Stimulated activated CD4-positive, alpha-beta T cell treated with anti-CD3 and anti-CD28 coated beads, Interleukin-15, amount 100 ng/mL, for 1 hour (primary cell): Measurements from ENCODE around the gene FOXP1.
"Not testable (repeated sequence)": the region's sequence is repeated elsewhere in the genome, so short reads cannot be mapped to it uniquely, and the experiment has no call there.

Experiments
- DNase-seq, 2 donors: peaks; one replicate each; pipeline ENCODE4 v3.0.0-alpha.2; 2020; ENCODE audit warnings: low read depth in 1 of 2, low spot score in 1 of 2

Gene FOXP1

DNA sequence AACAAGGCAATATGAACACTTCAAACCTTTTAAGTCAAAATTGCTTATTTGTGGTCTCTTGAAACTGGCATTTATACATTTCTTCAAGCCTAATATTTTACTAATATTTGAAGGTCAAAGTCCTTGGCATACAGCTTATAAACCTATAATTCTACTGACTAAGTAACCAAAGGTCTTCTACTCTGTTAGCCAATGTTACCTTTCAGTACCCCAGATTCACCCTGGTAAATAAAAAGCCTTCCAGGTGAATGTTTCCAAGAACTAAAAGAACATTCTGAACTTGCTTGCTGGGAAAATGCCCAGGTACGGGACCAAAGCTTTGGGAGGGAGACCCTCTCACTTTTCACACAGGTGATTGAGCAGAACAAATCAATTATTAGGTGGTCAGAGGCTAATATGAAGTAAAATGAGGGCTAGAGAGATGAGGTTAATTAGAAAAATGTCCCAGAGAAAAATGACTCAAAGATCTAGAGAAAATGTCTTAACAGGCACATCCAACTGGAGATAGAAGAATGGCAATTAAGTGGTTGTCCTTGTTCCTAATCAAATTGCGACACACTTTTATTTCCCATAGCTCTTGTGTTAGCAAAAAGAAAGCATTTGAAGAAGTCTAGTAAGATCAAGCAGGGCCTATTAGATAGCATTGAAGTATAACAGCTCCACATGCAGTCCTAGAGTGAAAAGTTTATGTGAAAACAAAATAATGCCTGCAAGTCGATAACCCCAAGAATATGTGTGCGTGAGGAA lies 232.0 kb downstream of the FOXP1 start:
- DNase-seq, result no peak

DNA sequence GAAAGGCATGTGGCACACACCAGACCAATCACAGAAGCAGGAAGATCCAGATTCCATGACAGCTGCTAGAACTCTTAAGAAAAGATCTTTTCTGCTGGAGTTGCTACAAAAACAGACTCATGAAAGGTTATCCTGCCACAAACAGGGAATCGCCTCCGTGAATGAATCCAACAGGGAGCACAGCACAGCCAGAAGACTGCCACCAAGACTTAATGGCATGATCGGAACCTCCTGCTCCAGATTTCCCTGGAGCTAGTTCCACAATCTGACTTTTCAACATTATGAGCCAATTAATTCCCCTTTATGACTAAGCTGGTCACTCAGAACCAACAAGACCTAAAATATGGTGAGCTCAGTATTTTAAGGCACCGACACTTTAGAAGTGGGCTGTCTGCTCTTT lies 232.5 kb downstream of the FOXP1 start:
- DNase-seq, result no peak

DNA sequence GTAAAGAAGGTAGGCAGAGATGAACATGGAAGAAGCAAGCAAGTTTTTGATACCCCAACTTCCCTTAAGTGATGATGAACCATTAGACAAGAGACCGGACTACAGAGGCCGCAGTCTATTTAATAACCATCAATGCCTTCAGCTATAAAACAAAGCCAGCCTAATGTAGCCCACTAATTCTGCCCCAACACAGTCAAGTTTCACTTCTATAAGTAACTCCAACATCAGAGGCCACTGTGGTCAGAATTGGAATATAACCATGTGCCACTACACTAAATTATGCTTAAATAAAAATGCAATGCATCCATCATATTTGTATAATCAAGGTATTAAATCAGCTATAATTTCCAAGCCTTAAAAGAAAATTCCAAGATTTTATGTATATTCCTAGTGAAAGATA lies 234.7 kb downstream of the FOXP1 start:
- DNase-seq, result no peak

DNA sequence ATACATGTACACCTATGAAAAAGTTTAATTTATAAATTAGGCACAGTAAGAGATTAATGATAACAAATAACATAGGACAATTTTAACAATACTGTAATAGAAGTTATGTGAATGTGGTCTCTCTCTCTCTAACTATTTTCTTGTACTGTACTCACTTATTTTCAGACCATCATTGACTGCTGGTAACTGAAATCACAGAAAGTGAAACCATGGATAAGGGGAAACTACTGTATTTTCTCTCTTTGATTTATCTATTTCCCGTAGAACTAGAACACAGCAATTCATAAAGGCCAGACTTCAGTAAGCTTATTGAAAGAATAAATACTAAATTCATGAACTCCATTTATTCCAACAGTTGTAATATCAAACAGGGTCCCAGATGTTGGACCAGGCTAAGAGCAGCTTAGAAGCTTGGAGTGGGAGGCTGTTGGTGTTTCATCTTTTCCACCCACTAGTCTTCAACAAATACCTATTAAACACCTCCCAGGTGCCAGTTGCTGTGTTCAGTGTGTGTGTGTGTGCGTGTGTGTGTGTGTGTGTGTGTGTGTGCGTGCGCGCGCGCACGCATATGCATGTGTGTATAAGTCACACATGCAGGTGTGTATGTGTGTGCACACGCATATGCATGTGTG lies 235.4 kb downstream of the FOXP1 start:
- no peak for DNase-seq

DNA sequence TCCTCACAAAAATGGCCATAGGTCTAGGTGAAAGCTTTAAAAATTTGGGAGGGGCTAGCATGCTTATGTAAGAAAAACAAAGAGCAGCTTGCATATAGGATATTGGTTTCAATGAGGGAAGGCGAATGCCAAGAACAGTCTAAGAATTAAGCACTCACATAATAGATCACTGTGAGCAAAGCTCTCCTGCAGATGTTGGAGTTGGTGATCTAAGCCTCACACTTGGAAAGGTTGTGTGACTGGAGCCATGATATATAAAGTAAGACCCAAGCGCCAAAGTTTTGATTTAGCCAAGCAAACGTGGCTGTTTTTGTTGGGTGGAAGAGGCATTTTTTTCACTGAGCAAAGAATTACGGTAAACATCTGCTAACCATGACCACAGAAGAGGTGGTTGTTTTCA lies 237.5 kb downstream of the FOXP1 start:
- DNase-seq, result no peak

DNA sequence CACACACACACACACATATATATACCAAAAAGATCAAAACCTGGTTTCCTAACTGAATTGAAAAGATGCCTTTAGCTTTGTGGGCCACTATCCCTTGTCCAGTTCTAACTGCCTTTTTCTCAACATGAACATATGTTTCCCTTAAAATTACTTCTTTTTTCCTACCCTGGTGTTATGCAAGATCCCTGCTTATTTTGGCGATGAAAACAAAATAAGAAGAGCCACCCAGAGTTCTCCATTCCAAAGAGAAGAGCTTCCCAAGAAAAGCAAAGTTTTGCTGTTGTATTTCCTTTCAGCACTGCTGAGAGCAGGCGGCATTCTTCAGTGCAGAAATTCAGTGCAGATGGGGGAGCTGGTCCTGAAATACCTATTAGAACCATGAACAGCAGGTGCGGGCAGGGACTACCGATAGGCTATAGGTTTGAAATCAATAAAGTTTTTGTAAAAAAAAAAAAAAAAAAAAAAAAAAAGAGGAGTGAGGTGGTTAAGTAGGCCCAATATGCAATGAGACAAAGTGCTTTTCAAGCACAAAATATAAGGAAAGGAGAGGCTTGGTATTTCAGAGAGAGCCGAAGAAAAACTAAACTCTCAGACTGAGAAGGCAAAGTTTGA lies 238.0 kb downstream of the FOXP1 start:
- DNase-seq, result no peak

DNA sequence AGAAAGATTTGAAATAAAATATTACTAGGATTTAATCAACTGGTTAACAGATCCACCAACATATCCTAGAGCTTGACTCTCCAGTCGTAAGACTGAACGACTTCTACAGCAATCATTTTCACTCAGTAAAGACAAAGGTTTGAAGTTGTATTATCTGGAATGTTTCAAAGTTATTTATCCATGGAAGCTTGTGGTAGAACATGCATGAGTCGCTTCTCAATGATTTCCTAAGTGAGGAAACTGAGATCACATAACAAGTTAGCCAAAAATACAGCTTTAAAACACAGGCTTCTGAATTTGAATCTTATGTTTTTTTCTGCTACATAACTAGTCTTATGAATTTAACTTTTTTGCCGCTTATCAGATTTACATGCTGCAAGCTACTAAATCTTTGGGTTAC lies 241.8 kb downstream of the FOXP1 start:
- DNase-seq, result no peak

DNA sequence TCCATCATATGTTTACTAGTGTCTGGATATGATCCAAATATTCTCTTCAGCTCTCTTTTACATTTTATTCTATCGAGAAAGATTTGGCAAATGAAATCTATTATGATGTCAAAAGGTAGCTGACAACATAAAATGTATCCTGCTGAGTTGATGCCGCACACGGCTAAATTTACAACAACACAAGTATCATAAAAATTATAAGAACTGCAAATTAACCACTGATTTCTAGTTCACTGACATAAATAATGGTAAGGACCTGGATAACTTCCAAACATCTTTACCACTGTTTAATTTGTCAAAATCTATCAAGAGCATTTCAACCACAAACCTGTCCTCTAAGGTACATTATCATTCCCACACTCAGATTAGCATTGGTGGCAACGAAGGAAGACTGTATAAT lies 244.5 kb downstream of the FOXP1 start:
- DNase-seq, result no peak

DNA sequence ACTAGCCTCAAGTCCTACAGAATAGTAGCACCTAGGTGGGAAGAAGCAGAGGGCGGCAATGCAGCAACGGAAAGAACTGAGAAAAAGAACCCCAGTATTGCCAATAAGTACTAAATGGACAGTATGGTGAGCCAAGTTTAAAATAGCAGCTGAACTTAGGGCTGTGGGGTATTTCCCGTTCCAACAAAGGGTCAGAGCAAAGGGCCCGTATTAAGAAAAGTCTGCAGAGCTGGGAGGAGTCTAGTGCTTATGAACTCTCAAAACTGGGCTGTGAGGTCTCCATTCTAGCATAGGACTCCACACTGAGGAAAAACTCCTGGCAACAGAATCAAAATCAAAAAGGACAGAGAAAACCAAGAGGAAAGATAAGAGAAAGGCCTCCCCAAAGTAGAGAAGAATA lies 250.7 kb downstream of the FOXP1 start:
- no peak for DNase-seq

DNA sequence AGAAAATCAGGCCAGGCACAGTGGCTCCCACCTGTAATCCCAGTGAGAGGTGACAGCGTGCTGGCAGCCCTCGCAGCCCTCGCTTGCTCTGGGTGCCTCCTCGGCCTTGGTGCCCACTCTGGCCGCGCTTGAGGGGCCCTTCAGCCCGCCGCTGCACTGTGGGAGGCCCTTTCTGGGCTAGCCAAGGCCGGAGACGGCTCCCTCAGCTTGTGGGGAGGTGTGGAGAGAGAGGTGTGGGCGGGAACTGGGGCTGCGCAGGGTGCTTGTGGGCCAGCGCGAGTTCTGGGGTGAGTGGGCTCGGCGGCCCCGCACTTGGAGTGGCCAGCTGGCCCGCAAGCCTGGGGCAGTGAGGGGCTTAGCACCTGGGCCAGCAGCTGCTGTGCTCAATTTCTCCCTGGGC lies 252.6 kb downstream of the FOXP1 start:
- DNase-seq, result no peak

DNA sequence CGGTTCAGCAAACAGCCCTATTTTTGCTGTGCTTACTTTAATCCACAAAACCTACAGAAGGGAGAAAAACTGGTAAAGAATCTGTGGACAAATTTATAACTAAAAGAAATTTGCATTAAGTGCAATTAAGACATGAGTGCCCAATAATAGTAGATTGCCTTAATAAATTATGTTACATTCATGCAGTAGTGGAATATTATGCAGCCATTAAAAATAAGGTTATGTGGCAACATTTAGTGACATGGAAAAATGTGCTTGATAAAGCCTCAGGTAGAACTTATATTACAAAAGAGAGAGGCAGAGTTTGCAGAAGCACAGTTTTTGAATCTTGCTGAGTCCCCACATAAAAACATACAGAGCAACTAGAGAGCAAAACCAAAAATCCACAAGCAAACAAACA lies 253.0 kb downstream of the FOXP1 start:
- no peak for DNase-seq

DNA sequence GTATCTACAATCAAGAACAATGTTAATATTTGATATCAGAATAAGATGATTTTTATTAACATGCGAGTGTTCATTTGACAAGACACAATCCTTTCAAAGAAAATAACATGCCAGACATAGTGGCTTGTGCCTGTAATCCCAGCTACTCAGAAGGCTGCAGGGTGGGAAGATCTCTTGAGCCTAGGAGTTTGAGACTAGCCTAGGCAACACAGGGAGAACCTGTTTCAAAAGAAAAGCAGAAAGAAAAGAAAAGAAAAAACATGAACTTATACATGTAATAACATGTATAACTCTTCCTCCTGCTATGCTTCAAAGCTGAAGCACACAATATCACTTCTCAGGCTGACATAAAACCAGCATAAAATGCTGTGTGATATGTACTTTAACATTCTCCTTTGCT lies 253.7 kb downstream of the FOXP1 start:
- DNase-seq, result no peak

DNA sequence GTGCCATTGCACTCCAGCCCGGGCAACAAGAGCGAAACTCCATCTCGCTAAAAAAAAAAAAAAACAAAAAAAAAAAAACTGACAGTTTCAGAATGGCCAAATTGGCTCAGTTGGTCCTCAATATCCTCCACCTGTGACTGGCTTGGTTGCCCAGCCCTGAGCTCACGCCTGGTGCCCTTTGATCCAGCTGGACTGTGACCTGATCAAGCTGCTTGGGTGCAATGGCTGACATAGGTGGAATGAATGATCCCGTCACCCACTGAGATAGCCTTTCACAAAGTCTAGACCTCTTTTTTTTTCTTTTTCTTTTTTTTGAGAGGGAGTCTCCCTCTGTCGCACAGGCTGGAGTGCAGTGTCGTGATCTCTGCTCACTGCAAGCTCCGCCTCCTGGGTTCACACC lies 254.6 kb downstream of the FOXP1 start:
- no peak for DNase-seq

DNA sequence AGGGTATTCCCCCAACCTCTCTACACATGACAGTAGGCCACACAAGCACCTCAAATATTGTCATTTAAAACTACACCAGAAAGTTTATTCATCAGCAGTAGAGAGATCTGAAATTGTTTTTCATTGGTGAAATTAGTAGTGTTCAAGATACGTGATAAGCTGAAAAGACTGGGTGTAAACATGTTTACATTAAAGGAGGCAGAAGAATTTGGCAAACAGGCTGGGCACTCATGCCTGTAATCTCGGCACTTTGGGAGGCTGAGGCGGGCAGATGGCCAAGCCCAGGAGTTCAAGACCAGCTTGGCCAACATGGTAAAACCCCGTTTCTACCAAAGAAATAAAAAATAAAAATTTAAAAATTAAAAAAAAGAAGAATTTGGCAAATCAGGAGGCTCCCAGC lies 255.6 kb downstream of the FOXP1 start:
- no peak for DNase-seq

DNA sequence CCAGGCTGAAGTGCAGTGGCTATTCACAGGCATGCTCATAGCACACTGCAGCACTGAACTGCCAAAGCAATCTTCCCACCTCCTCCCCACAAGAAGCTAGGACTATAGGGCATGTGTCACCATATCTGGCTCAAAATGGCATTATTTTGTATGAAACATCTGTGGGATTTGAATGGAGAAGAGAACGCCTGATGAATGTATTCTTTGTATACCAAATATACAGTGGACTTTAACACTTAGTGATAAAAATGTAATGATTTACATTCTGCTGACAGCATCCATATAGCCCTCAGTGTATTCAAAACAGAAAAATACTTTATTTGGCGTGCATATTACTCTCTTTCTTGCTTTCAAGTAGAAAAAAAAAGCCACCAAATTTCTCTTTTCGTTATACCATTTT lies 257.8 kb downstream of the FOXP1 start:
- no peak for DNase-seq

DNA sequence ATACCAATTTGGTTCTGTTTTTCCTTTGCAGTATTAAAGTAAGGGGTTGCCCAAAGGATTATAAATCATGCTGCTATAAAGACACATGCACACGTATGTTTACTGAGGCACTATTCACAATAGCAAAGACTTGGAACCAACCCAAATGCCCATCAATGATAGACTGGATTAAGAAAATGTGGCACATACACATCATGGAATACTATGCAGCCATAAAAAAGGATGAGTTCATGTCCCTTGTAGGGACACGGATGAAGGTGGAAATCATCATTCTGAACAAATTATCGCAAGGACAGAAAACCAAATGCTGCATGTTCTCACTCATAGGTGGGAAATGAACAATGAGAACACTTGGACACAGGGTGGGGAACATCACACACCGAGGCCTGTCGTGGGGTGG lies 259.3 kb downstream of the FOXP1 start:
- not testable (repeated sequence) for DNase-seq

DNA sequence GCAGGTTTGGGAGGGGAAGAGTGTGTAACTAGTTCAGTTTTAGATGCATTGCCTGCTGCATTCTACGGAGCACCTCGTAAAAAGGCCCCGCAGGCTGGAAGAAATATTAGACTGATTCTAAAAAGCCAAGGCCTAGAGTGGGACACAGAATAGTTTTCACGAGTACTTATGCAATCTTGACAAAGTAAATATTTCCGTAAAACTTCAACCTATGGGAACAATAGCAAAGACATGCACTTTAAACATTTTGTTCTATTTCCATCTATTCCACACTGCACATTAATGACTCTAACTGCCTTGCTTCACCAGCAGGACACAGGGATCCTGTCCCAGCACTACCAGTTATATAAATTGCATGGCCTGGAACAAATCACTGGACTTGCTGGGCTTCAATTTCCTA lies 260.0 kb downstream of the FOXP1 start:
- no peak for DNase-seq

DNA sequence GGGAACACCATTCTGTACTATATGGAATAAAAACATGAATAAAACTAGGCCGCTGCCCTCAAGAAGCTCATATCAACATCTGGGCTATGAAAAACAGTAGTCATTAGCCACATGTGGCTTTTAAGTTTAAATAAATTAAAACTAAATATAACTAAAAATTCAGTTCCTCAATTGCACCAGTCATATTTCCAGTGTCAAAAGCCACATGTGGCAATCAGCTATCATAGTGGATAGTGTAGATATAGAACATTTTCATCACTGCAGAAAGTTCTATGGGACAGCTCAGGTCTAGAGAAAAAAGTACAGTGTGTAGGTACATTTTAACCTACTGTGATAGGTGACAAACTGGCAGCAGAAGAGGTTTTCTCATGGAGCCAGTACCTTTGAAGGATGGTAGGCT lies 261.4 kb downstream of the FOXP1 start:
- DNase-seq, result no peak

DNA sequence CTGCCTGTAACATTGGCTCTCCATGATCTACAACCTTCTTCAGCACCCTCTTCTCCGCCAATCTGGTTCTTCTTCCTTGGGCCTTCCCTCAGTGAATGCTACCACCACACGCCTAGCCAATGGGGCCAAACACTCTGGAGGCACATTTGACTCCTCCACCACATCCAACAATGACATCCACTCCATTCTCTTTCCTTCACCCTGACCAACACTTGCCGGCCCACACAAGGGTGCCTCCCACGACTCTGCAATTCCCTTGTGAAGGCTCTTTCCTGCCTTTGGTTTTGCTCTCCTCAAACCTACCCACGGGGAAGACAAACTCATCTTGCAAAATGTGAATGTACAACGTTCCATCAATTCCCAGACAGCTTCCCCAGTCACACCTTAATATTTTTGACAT lies 263.8 kb downstream of the FOXP1 start:
- no peak for DNase-seq

DNA sequence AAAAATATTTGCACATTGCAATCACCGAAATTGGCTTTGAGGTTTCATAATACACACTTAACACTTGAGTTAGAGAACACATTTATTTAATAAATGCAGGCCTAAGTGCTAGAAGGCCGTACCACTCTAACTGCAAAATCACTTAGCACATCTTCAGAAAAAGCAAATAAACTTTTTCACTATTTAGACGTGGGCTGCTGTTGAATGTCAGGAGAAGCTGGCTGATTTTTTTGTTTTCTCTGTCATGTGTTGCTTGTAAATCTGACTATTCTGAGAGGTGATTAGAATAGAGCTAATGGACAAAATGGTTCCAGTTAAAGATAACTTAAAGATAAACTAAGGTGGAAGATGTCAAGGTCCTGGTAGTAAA lies 265.1 kb downstream of the FOXP1 start:
- no peak for DNase-seq

DNA sequence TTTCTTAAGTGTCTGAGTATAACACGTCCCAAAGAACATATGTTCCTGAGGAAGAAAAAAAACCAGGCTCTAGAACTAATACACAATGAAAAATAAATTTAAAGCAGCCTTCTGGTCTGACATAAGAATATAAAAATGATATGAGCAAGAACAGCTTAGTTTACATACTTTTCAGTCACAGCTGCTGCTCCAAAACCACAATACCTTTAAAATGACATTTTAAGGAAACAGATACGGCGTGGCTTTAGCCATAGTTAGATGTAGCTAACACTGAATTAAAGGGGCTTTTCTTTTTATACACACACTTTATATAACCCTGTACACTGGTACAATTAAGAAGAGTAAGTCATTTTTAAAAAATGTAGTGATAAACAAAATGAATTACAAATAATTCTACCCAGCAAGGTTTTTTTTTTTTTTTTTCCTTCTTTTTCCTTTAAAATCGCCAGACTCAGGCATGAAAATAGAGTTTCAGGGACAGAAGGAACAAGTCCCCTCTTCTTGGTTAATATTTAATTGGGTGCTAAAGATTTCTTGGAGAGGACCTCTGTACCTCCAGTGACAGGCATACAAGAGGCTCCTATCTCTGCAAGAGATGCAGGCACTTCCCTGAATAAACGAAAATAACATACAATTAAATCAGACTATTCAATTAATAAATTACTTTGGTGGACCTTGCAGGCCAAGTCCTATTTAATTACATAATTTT lies 265.6 kb downstream of the FOXP1 start:
- DNase-seq, result no peak

DNA sequence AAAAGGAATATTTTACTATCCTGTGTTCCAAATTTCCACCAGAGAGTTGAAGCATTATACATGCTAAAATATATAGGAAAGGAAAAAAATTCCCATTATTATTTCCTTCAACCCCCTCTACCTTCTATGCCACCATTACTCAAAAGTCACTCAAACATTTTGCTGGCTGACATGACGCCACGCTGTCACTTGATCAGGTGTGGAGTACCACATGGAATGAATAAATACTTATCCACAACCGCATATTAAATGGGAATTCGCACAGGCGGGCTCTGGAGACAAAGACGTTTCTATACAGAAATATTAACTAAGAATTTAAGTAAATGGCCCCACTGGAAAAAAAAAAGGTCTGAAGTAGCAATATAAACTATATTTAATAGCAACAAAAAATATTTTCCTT lies 266.4 kb downstream of the FOXP1 start:
- no peak for DNase-seq
